HG02588 (cell line): ENCODE results near the gene CCDC77.

Source experiments
- ATAC-seq: cut with Tn5 transposase; IDR thresholded peaks from one replicate; pipeline ENCODE4 v1.9.1; 2021; ENCODE audit warnings: mild to moderate bottlenecking, moderate library complexity; ENCODE audit not compliant: unreplicated experiment

The CCDC77 gene

DNA sequence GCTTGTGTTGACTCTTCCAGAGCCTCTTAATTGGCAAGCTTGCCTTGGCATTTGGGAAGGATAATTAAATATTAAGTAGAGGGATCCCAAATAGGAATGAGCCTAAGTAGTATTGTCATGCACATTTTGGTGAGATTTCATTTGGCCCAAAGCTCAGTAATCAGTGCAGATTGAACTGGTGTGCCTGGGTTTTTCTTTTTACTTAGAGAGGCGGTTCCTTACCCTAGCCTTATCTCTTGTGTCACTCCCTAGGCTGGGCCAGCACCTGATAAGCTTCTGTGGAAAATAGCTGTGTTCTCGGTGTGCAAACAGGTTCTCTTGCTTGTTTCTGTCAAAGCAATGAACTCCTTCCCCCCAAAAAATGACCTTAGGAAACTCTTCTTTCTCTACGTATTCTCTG lies 49.0 kb downstream of the CCDC77 start:
- ATAC-seq, result no peak

DNA sequence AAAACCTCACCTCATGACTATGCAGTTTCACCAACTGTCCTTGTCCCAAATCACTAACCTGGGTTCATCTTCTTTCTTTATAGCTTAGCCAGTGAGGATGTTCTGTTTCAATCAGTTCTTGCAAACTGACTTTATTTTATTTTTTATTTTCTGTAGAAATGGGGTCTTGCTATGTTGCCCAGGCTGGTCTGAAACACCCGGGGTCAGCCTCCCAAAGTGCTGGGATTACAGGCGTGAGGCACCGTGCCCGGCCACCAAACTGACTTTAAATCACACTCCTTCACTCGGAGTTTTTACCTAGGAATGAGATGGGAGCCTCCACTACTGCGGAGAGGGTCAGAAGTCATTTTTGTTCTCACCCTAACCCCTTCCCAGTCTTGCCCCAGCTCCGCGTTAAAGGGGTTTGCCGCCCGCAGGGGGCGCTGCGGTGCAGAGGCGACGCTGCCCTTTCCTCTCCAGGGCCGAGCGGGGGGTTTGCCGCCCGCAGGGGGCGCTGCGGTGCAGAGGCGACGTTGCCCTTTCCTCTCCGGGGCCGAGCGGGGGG lies 51.3 kb downstream of the CCDC77 start:
- no peak for ATAC-seq

DNA sequence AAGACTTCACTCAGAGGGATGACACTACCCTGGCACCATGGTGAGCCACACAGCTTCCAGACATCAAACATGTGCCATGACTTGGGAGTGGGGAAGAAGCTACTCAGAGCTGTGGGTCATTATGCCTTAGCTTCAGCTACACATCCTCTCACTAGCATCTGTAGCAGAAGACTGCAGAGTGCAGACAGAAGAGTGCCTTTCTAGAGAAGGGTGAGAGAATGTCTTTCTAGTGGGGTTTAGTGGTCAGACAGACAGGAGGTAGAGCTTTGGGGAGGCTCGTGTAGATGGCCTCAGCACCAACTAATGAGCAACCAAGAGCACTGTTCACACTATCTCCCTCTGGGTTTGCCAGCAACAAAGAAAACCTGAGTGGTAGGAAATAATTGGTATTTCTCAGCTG lies 53.4 kb downstream of the CCDC77 start:
- ATAC-seq, result no peak

DNA sequence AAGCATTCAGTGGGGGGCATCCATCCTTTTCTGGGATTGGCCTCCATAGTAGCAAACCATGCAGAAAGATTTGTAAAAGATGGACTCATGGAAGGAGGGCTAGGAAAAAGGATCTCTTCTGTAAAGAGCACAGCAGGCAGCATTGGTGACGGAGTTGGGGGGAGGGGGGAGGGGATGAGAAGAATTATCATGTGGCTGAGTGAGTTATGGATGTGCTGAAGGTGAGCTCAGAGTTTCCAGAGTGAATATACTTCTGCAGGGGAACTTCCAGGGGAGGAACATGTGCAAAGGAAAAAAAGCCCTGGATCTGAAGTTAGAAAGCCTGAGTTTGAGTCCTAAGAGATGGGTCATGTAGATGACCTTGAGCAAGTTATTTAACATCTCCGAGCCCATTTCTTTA lies 54.4 kb downstream of the CCDC77 start:
- no peak for ATAC-seq

DNA sequence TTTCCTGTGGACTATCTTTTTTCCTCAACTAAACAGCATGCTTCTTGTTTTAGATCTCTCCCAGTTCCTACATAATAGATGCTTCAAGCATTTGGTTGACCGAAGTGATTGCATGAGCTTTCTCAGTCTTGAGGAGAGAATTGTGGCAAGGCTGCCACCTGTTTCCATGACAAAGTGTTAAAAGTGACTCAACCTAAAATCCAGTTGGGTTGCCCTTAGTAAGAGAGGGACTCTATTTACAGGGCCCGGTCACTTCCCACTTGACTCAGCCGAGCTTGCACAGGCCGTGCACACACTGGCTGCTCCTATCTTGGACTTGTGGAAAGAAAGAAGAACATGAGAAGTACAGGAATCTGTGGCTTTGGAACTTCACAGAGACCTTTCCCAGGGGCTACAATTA lies 56.2 kb downstream of the CCDC77 start:
- ATAC-seq, result no peak

DNA sequence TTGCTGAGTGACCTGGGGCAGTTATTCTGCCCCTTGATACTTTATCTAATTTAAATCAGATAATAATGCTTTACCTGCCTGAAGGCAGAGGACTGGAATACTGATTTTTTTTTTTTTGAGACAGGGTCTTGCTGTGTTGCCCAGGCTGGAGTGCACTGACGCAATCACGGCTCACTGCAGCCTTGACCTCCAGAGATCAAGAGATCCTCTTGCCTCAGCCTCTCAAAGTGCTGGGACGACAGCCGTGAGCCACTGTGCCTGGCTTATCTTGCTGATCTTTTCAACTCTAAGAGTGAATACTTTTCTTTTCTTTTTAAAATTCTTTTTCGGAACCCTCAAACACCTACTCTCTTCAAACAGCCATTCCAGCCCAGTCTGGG lies 57.6 kb downstream of the CCDC77 start:
- ATAC-seq, result no peak

DNA sequence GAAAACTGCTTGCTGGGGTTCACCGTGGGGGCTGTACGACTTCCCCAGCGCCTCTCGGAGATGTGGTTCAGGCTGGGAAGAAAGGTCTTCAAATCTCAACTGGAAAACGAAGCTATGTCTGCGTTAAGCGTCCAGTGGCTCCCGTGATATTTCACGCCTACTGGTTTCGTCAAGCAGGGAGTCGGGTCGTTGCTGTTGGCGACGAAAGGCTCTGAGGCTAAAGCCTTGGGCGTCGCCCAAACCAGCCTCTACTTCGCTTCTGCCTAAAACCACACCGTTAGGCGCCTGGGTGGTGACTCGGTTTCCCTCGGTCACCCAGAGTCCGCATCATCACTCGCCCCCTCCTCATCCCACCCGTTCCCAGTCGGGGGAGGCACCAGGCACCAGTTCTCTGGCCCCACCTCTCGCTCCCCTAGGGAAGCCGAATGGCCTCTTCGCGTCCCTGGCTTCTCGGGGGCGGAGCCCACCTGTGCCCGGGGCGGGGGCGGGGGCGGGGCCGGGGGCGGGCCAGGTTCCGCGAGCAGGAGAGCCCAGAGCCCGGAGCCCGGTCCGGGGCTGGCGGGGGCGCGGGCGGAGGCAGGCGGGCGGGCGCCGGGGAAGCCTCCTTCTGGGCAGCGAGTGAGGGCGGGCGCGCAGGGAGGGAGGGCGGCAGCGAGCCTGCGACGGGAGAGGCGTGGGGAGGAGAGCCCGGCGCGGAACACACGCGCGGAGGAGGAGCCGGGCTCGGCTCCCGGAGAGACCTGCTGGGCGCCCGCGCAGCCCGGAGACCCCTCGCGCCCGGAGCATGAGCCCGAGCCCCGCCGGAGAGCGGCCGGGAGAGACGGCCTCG lies 58.2 kb downstream of the CCDC77 start, which contains the start of gene B4GALNT3:
Gene B4GALNT3 (plus strand): TSS at position 510 of the 829 bp plus-strand sequence. CDS start 438 bp downstream, outside the sequence.
- ATAC-seq, result no peak

DNA sequence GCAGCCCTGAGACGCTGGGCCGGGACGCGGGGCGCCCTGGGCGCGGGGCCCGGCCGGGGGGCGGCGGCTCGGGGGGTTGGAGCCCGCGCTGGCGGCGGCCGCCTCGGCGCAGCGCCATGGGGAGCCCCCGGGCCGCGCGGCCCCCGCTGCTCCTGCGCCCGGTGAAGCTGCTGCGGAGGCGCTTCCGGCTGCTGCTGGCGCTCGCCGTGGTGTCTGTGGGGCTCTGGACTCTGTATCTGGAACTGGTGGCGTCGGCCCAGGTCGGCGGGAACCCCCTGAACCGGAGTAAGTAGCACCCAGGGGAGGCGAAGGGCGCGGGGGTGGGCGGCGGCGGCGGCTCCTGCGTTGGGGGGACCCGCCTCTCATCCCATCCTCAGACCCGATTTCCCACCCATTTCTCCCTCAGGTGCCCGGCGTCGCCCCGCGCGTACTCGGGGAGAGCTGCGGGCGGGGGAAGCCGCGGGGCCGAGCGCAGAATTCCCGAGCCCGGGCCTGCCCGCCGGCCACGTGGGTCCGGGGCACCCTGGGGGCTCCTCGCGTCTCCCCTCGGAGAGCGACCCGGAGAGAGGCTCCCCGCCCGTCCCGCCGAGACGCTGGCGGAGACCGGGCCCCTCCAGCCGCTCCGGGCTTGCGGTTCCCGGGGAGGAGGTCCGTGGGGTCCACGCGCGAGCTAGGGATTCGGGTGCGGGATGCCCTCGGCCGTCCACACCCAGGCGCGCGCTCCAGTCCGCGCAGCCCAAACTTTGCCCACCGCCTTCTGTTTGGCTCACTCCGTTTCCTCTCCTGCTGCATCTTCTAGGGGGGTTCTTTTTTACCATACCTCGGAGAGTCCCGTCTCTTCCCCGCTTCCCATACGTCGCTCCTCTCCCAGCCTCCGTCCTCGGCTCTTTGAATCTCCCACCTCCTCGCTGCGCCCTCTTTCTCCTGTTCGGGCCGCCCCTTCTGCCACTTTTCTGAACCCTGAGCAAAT lies 59.1 kb downstream of the CCDC77 start:
- no peak for ATAC-seq

DNA sequence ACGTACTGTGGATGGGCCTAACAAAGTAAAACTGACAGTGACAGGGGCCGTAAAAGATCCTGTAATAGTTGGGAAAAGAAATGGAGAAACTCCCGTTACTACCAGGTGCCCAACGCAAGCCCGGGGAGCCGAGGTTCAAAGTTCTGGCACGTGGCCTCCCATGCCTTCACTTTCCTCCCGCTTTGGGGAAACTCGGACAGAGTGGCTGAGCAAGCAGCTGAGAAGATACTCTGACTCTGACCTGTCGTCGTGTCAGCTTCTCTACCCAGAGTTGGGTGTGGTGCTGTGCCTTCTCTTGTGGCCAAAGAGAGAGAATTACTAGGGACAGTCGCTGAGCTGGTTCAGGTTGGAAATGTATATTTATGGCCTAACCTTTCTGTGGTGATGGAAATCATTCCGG lies 60.0 kb downstream of the CCDC77 start:
- ATAC-seq, result no peak

DNA sequence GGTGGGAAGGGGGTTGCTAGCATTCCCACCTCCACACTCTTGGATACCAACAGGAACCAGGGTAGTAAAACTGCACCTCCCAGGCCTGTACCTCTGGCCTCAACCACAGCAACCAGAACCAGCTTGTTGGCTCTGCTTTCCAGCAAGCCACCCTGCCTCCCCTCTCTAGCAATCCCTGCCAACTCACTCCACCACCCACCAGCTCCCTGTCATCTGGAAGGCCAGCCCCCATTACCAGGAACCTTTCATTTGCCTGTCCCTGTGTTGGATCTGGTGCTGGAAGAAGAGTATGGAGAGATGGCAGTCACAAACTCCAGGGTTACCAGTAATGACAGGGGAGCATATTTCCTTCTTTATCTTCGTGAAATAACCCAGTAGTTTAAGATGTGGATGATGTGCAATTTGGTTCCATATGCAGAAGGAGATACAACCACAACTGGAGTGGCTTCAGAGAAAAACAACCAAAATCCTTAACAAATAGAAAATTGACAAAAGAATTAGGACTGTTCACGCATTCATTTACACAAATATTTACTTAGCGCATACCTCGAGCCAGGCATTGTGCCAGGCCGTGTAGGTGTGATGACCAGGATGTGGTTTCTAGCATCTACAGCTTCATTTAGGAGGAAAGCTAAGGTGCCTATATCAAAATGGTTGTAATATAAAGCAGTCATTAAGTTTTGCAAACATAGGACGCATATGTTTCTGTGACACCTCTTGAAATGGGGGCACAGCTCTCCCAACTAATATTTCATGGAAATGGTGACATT lies 61.7 kb downstream of the CCDC77 start:
- ATAC-seq, result no peak

DNA sequence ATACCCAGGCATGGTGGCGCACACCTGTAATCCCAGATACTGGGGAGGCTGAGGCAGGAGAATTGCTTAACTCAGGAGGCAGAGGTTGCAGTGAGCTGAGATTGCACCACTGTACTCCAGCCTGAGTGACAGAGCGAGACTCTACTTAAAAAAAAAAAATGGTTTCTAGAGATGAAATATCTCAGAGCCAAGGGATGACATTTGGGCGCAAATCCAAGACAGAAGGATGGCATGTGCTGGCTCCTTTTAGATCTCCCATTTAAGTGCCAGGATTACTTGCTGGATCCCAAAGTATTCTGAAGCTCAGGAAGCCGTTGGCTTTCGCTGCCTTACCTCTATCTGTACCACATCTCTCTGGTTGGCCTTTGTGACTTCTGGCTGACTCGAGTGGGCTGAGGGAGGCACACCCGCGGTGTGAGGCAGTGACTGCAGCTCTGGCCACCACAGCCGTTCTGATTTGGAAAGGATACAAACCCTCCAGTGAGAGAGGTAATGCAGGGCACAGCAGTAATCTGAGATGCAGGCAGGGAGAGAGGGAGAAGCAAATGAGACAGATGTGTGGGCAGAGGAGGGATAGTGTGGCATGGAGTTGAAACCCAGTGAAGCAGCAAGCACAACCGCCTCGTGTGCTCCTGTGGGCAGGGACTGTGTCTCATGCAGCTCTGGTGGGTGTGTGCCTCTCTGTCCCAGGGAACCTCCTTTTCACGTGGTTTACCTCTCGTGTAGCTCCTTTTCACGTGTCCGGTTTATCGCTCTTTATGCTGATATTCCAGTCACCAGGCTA lies 63.2 kb downstream of the CCDC77 start:
- ATAC-seq, result no peak

DNA sequence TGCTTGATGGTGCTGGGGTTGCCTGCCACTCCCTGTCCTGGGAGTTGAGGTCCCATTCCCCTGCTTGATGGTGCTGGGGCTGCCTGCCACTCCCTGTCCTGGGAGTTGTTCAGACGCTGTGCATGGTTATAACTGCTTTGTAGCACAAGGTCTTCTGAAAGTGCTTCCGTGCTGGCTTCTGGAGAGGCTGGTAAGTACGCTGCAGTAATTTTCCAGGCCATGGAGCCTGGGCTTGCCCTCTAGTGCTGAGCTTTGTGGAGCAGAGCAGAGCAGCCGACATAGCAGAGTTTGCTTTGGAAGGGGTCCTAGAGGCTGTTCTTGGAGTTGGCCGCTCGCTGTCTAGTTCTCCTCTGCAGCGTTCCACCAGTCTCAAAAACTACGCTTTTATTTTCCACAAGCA lies 64.6 kb downstream of the CCDC77 start:
- no peak for ATAC-seq

DNA sequence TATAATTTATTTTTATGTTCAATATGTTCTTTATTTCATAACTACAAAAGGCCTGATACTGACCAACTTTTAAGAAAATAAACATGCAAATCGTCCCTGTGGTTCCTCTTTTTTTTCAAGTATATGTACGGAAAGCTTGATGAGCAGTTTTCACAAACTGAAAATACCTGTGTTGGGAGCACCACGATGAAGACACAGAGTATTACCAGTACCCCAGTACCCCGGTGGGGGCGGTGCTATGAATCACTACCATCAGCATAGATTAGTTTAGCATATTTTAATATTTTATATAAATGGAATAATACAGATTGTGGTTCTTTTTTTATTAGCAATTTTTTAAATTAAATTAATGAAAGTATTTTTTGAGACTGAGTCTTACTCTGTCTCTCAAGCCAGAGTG lies 65.3 kb downstream of the CCDC77 start:
- ATAC-seq, result no peak

DNA sequence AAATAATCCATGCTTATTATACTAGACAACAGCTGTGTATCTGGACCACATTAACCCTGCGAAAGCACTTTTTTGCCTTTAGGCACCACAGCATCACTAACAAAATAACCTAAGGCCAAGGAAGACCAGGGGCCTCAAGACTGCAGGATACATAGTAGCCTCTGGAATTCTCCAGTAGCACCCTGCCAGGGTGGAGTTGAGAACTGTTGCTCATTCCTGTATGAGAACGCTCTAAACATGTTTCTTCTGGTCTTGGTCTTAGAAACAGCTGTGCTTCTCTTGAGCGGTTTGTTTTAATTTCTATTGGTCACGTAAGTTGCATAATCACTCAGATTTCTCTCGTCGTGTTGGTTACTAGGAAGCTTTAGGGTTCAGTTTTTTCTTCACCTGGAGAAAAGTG lies 66.1 kb downstream of the CCDC77 start:
- ATAC-seq, result no peak

DNA sequence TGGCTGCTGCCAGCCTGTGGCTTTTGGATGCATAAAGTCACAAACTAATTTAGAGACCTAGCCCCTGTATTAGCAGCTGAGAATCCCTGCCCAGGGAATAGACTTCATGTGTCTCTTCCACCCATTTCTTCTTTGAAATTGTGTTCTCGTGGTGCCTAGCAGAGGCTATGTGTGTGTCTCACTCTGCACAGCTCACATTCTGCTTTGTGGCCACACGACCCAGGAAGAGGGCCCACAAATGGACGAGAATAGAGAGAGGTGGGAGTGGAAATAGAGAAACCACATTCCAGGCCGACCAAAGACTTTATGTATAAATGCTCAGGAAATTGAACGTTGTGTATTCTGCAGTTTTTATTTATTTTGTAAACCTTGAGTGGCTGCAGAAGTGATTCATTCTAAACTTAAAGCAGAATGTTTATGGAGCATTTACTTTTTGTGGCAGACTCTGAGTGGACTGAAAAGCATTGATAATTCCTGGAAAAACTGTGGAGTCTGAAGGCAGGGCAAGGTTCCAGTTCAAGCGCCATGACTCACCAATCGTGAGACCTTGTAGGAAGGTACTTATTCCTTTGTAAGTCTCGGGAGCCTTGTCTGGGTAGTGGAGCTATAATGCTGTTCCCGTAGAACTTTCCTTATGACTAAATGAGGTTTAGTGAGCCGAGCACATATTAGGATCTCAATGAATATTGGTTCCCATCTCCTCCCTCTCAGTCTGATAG lies 67.4 kb downstream of the CCDC77 start:
- ATAC-seq, result no peak

DNA sequence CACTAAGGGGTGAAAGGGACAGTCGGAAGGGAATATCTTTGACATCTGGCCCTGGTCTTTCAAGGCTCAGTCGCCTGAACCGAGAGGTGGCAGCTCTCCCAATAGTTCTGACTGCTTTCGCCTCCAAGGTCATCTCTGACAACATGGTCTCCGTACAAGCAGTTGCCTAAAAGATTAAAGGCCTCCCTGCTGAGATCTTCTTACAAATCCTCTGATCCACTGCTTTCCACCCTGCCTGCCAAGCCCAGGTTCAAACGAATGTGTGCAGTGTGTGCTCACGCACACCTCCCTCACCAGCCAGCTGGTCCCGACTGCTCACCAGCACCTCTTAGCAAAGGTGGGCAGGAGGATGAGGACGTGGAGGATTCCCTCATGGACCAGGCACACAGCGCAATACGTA lies 68.7 kb downstream of the CCDC77 start:
- ATAC-seq, result no peak

DNA sequence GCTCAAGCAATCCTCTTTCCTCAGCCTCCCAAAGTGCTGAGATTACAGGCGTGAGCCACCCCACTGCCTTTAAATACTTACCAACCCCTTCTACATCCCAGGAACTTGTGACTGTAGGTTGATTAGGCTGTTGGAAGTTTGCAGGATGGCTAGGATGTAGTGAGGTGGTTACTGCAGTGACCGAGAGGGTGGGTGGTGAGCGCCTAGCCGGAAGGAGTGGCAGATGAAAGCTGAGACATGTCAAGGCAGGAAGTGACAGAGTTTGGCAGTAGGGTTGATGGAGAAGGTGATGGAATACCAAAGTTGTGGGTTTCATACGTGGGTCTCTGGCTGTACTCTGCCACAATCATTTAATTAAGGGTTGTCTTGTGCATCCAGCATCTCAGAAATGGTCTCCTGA lies 71.8 kb downstream of the CCDC77 start:
- no peak for ATAC-seq

DNA sequence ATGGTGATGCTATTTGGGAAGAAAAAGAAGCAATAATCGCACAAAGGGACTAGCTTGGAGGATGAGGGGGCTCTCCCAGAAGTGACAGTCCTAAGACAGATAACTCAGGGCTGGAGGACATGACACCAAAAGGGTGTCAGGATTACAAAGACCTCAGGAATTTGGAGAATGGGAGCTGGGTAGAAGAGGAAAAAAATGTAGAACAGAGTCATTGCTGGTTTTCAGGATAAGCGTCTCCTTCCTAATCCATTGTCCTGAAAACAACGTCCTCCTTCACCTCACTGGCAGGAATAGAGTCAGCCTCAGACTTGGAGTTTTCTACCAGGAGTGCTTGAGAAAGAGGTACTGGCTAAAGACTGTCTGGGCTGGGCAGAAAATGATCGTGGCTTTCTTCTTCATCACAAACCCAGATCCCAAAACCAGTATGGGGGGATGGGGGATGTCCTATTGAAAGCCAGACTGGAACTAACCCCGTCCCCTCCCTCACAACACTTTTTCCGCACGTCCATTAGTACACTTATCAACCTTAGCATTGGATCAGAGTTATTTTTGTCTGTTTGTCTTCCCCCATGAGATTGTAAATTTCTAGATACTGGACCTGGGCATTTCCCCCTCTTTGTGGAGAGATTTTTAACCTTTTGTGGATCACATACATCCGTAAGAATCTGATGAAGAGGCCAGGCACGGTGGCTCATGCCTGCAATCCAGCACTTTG lies 72.6 kb downstream of the CCDC77 start:
- ATAC-seq, result no peak

DNA sequence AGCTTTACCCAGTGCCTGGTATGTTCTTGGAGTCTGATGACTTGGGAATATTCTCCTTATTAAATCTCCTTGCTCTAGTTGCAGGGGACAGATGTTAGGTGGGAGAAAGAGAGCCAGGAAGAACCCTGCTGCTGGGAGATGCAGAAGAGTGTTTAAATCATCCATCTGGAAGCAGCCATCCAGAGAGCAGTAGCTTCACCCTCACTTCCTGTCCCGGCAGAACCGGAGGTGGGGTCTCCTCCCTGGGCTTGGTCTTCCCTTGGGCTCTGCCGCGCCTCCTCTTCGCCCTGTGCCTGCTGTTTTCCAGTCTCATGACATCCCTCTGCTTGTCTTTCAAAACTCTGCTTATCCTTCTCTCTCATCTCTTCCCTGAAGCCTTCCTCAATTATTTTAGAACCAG lies 73.8 kb downstream of the CCDC77 start:
- no peak for ATAC-seq
